ENCODE measurements around the gene NRSN1.
A peak's percentile ranks its signal among the peaks of the same experiment; 100 is the strongest.
"Not testable (repeated sequence)": the region's sequence is repeated elsewhere in the genome, so short reads cannot be mapped to it uniquely, and the experiment has no call there.

Gene NRSN1

GRCh38 chr6:24125980-24126379, at the start of gene NRSN1:
Gene NRSN1, plus strand, starts transcription at chr6:24126215. Its CDS starts 8,113 bp downstream, at chr6:24134328.
- peak; percentile 79 to 87 (median 86) for DNase-seq

- no peak for DNase-seq
These were observed 47.8 kb upstream of the NRSN1 start for GRCh38 chr6:24078200-24078599.

GRCh38 chr6:24079076-24079475, 46.9 kb upstream of the NRSN1 start:
- no peak for DNase-seq

- no peak for DNase-seq
These were observed 45.3 kb upstream of the NRSN1 start for GRCh38 chr6:24080711-24081110.

GRCh38 chr6:24089736-24090135, 36.3 kb upstream of the NRSN1 start:
- DNase-seq = peak in 1 of 3 experiments; percentile 53

DNA sequence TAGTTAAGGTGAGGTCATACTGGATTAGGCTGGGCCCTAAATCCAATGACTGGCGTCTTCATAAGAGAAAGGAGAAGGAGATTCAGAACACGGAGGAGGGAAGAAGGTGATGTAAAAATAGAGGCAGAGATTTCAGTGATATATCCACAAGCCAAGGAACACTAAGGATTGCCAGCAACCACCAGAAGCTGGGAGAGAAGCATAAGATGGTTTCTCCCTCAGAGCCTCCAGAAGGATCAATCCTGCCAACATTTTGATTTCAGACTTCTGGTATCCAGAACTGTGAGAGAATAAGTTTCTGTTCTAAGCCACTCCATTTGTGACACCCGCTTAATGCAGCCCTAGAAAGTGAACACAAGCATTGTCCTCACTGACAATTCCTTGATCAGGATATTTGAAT, 33.6 kb upstream of the NRSN1 start:
- DNase-seq = no peak

DNA sequence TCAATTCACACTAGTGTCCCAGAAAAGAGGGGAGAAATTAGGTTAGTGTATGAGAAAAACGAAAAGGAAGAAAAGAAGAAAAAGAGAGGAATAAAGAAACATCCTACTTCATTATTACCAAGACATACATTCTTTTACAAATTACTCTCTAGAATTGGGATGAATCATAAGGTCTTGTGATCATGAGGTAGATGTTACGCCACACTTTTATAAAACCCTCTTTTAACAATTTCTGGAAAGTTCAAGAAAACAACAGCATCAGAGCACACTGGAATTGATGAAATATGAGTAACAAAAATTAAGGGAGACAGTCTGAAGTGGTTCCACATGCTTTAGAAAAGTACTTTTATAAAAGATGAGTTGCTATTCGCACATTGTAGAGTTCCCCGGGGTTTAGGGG, 32.6 kb upstream of the NRSN1 start:
- no peak for DNase-seq

- no peak for DNase-seq
These were observed 26.8 kb upstream of the NRSN1 start for GRCh38 chr6:24099181-24099580.

DNA sequence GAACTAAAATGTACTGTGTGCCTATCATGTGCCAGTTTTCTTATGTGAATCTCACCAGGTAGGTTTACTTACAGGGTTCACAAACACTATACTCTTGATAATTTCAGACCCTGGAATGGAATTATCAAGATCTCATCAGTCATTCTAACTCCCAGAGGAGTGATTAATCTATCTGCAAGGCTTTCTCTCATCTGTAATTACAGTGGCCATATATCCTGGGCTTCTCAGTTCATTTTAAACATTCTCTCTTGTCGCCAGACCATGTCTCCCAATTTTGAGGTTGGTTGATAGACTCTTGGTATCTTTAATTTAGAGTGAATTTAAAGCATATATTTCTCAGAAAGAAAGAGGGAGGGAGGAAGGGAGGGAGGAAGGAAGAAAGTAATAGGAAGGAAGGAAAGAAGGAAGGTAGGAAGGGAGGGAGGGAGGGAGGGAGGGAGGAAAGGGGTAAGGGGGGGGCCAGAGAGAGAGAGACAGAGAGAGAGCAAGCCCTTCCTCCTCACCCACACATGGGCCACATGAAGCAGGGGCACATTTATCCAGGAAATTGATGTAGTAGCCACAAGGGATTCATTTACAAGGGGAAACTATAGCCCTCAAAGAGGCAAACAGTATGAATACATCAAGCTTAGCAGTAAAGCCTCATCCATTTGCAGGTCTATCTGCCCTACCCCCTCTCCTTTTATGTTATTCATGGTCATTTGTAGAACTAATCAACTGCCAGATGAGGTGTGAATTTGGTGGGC, 25.8 kb upstream of the NRSN1 start:
- DNase-seq = peak in 1 of 3 experiments; percentile 5

DNA sequence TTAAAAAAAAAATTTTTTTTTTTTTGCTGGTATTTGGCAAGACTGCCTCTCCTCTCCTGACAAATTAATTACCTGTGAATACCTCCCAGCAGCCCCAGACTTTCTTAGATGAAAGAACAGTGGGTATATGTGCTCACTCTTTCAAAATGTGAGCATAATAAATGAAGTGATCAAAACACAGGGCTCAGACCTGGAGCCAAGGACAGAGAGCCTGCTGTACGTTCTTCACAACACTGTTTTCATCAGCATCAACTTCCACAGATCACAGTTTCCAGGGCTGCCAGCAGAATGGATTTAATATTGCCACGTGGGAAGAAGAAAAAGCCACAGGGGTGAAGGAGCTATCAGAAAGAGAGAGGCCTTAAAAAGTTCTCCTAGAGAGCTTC, 25.3 kb upstream of the NRSN1 start:
- no peak for DNase-seq

GRCh38 chr6:24105191-24105590, 20.8 kb upstream of the NRSN1 start:
- peak in 1 of 3 experiments; percentile 19 for DNase-seq

- DNase-seq = no peak
These were observed 19.7 kb upstream of the NRSN1 start for GRCh38 chr6:24106291-24106690.

DNA sequence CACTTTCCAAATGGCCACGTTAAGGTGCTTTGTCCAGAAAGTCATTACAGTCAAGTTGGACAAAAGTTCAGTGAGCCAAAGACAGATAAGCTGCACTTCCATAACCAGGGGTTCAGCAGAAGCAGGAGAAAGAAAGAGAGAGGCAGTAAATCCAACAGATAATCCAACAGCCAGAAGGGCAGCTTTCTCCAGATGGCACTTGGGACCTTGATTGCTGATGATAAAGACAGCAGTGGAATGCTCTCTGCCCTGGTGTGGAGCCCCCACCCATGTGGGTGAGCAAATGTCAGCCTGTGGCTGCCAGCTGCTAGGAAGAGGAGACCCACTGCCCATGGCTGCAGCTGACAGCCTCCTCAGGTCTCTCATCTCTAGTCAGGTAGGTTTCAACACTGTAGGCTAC, 18.7 kb upstream of the NRSN1 start:
- DNase-seq = no peak

GRCh38 chr6:24108056-24108455, 18.0 kb upstream of the NRSN1 start:
- DNase-seq = no peak

DNA sequence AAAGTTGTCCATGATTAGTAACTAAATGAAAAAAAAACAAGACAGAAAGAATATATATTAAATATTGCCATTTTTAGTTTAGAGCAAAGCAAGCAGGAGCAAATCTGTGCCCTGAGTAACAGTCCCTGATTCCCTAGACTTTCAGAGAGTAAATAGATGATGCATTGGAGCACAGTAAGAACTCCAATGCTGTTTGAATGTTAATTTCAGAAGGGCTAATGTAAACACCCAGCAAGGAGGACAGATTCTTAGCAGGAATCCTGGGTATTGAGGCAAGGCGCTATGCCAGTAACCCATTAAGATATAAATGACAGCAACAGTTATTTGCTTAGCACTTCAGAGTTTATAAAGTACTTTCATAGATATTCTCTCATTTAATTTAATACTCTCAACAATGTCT, 15.6 kb upstream of the NRSN1 start:
- no peak for DNase-seq

DNA sequence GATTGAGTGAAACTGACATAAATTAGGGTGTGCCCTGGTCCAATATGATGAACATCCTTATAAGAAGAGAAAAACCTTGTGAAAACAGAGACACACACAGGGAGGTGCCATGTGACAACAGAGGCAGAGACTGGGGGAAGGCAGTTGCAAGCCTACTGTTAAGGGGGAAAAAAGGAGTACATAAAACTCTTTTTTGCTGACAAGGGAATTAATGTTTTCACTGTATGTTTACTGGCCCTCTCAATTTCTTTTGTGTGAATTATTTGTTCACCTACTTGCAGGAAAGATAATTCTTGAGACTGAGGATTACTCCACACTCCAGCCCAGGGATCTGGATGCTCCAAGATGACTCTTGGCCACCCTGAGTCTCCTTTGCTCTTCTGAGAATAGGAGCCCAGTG, 12.1 kb upstream of the NRSN1 start:
- no peak for DNase-seq

- no peak for DNase-seq
These were observed 9.0 kb upstream of the NRSN1 start for GRCh38 chr6:24117021-24117420.

GRCh38 chr6:24122139-24122538, 3.9 kb upstream of the NRSN1 start:
- peak in 1 of 3 experiments; percentile 36 for DNase-seq

DNA sequence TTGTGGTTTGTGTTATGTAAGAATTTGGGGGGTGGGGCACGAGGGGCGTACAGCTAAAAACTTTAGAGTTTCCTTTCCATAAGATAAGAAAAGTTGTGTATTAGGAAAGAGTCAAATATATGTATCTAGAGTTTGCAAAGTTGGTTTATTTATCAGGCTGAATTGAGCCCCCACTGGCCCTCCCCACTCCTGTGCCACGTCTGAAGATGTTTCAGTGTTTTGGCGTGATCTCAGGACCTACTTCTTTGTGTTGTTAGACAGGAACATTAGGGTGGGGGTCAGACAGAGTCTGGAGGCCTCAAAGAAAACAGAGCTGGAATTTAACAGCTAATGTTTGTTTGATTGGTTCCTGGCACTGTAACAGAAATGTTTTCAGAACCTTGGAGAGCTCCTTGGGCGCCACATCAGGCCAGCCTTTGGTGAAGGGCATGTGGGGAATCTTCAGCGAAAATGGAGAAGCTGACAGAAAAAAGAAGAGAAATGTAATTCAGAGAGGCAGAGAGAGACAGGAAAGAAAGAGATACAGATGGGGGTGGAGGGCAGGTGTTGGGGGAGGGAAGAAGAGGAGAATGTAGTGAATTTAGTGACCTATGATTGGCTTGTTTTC, 674 bp downstream of the NRSN1 start:
- DNase-seq = peak in 2 of 3 experiments; percentile 21 to 52

- DNase-seq = no peak
These were observed 1.3 kb downstream of the NRSN1 start for GRCh38 chr6:24127316-24127715.

- DNase-seq = no peak
These were observed 5.7 kb downstream of the NRSN1 start for GRCh38 chr6:24131751-24132150.

DNA sequence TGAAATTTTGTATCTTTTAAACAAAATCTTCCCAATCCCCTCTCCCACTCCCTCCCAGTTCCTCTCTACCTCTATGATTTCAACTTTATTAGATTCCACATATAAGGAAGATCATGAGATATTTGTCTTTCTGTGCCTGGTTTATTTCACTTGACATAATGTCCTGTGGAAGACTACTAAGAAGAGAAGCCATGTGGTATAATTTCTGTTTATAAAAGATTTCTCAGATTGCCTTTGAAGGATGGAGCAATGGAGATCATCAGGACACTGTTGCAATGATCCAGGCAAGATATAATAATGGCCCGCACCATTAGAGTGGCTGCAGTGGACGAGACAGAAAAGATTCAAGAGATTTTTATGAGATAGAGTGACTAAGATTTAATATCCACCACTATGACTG, 13.1 kb downstream of the NRSN1 start:
- no peak for DNase-seq

- no peak for DNase-seq
These were observed 13.6 kb downstream of the NRSN1 start for GRCh38 chr6:24139639-24140038.

DNA sequence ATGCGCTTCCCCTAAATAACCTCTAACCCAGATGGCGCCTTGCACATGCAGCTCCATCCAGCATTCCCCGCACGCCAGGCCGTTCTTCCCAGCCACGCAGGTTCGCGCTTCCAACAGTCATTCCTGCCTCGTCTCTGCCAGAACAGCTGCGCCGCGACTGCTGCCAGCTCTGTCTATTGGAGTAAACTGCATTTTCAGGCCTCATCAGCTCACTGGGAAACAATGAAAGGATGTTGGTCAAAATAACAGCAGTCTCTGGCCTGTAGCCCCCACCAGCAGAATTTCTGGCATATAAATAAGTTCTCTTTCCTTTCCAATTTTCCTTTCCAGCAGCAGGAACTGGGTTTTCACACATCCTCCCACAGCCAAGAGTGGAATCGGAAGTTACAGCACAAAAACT, 14.6 kb downstream of the NRSN1 start:
- no peak for DNase-seq

- not testable (repeated sequence) for DNase-seq
These were observed 16.7 kb downstream of the NRSN1 start for GRCh38 chr6:24142733-24143132.
